H1 (cell line): Measurements from ENCODE around the gene CEP192. TPM values are rescaled to one million over a fixed set of nuclear protein-coding genes. Genes with fewer than 3 reads are reported as not detected.

Source experiments
- CTCF ChIA-PET: fragments of 300-600 bp; sonication (Branson Sonifier 250); formaldehyde crosslinking; loops from one replicate; lab custom pipeline; 2021; ENCODE audit not compliant: partially characterized antibody; lab: Charles Lee
- POLR2A ChIA-PET: fragments of 300-600 bp; sonication (Branson Sonifier 250); formaldehyde crosslinking; loops from one replicate; lab custom pipeline; 2021; ENCODE audit warnings: inconsistent platforms; ENCODE audit not compliant: partially characterized antibody; lab: Charles Lee
- DNase-seq, 2 experiments: peaks; one replicate each; pipeline versions ENCODE4 v3.0.0 to v3.0.0-alpha.2; 2010 to 2022; ENCODE audit warnings: low spot score in 2 of 2, low read depth in 1 of 2, mixed read lengths in 1 of 2
- FAIRE-seq: peaks from 2 replicates; lab custom pipeline; 2011; peaks lifted over from hg19 to GRCh38; lab: Jason Lieb, UNC
- H2AFZ ChIP-seq: 2 replicates; pipeline ENCODE4 v1.8.1; 2012; ENCODE audit warnings: low read length, inconsistent platforms
- H2AK5ac ChIP-seq: 2 replicates; pipeline ENCODE4 v1.6.1; 2013; ENCODE audit warnings: low read depth, low read length
- H2BK120ac ChIP-seq: replicated peaks from 2 replicates; pipeline ENCODE3; 2013; ENCODE audit warnings: low read depth, low read length, inconsistent platforms
- H2BK12ac ChIP-seq: 2 replicates; pipeline ENCODE4 v1.6.1; 2013; ENCODE audit warnings: low read depth, low read length
- H2BK15ac ChIP-seq: 2 replicates; pipeline ENCODE4 v1.6.1; 2013; ENCODE audit warnings: low read length
- H2BK20ac ChIP-seq: 2 replicates; pipeline ENCODE4 v1.6.1; 2013; ENCODE audit warnings: low read length
- H2BK5ac ChIP-seq: 2 replicates; pipeline ENCODE4 v1.6.1; 2013; ENCODE audit warnings: low read depth, low read length
- H3K14ac ChIP-seq: 2 replicates; pipeline ENCODE4 v1.6.1; 2013; ENCODE audit warnings: inconsistent platforms; ENCODE audit not compliant: insufficient read length
- H3K18ac ChIP-seq: 2 replicates; pipeline ENCODE4 v1.6.1; 2013; ENCODE audit warnings: low read length; ENCODE audit errors: extremely low read depth
- H3K23ac ChIP-seq: 2 replicates; pipeline ENCODE4 v1.6.1; 2013; ENCODE audit warnings: inconsistent platforms; ENCODE audit not compliant: insufficient read length
- H3K23me2 ChIP-seq: 2 replicates; pipeline ENCODE4 v1.6.1; 2013; ENCODE audit warnings: low read depth, low read length
- H3K27ac ChIP-seq: 2 replicates; pipeline ENCODE4 v1.6.1; 2011; ENCODE audit warnings: low read depth, low read length, inconsistent platforms
- H3K27me3 ChIP-seq, 4 experiments: replicated peaks in 1 of 4; 1 replicate in 1 of 4; 2 replicates in 3 of 4; pipeline versions ENCODE4 v1.6.1 to v1.8.1; 2011 to 2013; ENCODE audit warnings: low read length in 3 of 4, mild to moderate bottlenecking in 3 of 4, inconsistent platforms in 2 of 4, mixed read lengths in 2 of 4, moderate library complexity in 1 of 4; ENCODE audit not compliant: control insufficient read depth in 3 of 4, insufficient read depth in 3 of 4; ENCODE audit errors: extremely low read depth in 1 of 4
- H3K36me3 ChIP-seq, 4 experiments: 2 replicates each; pipeline versions ENCODE4 v1.6.1 to v1.8.1; 2011 to 2013; ENCODE audit warnings: mild to moderate bottlenecking in 4 of 4, low read length in 3 of 4, moderate library complexity in 2 of 4, control low read depth in 1 of 4, inconsistent platforms in 1 of 4; ENCODE audit not compliant: insufficient read depth in 4 of 4, control insufficient read depth in 2 of 4
- H3K4ac ChIP-seq: replicated peaks from 2 replicates; pipeline ENCODE3; 2013; ENCODE audit warnings: low read length, low read depth, mixed read lengths, inconsistent platforms; ENCODE audit not compliant: insufficient read length
- H3K4me1 ChIP-seq, 4 experiments: replicated peaks in 1 of 4; 1 replicate in 1 of 4; 2 replicates in 3 of 4; pipeline versions ENCODE4 v1.6.1 to v1.8.1; 2011 to 2013; ENCODE audit warnings: low read length in 3 of 4, inconsistent platforms in 2 of 4, mixed read lengths in 1 of 4; ENCODE audit not compliant: insufficient read depth in 4 of 4, control insufficient read depth in 3 of 4
- H3K4me2 ChIP-seq, 2 experiments: 2 replicates each; pipeline versions ENCODE4 v1.6.1 to v1.8.1; 2011 to 2013; ENCODE audit warnings: low read depth in 2 of 2, low read length in 2 of 2, control low read depth in 1 of 2, inconsistent platforms in 1 of 2, mild to moderate bottlenecking in 1 of 2; ENCODE audit not compliant: insufficient read depth in 1 of 2
- H3K4me3 ChIP-seq, 4 experiments: fragments of 200-600, 300-600 bp in 1 of 4; sonication (generic), shearing (Covaris generic), sonication (Bioruptor Twin) in 1 of 4; 2 replicates each; pipeline versions ENCODE4 v1.5.1 to v1.8.1; 2011 to 2016; ENCODE audit warnings: low read length in 4 of 4, low read depth in 3 of 4, control low read depth in 2 of 4, inconsistent platforms in 2 of 4, mild to moderate bottlenecking in 2 of 4, mixed read lengths in 1 of 4, moderate library complexity in 1 of 4; ENCODE audit not compliant: insufficient read depth in 2 of 4; ENCODE audit errors: extremely low read depth in 1 of 4
- H3K56ac ChIP-seq: replicated peaks from 2 replicates; pipeline ENCODE3; 2013; ENCODE audit warnings: low read depth, mild to moderate bottlenecking, mixed read lengths, low read length, inconsistent platforms; ENCODE audit not compliant: insufficient read length
- H3K79me1 ChIP-seq: 2 replicates; pipeline ENCODE4 v1.6.1; 2013; ENCODE audit warnings: low read depth, low read length, control low read depth
- H3K79me2 ChIP-seq, 2 experiments: 2 replicates each; pipeline versions ENCODE4 v1.6.1 to v1.8.1; 2012 to 2013; ENCODE audit warnings: low read length in 2 of 2, mild to moderate bottlenecking in 2 of 2, inconsistent platforms in 1 of 2; ENCODE audit not compliant: insufficient read depth in 2 of 2, control insufficient read depth in 1 of 2
- H3K9ac ChIP-seq, 4 experiments: replicated peaks in 1 of 4; 1 replicate in 1 of 4; 2 replicates in 3 of 4; pipeline versions ENCODE4 v1.6.1 to v1.8.1; 2011 to 2013; ENCODE audit warnings: low read depth in 3 of 4, low read length in 3 of 4, control low read depth in 2 of 4, mild to moderate bottlenecking in 2 of 4, moderate library complexity in 2 of 4, inconsistent platforms in 1 of 4; ENCODE audit errors: extremely low read depth in 1 of 4
- H3K9me3 ChIP-seq, 2 experiments: 2 replicates each; pipeline versions ENCODE4 v1.6.1 to v1.8.1; 2012 to 2013; ENCODE audit warnings: mild to moderate bottlenecking in 2 of 2, moderate library complexity in 2 of 2, control low read depth in 1 of 2, inconsistent platforms in 1 of 2, low read depth in 1 of 2, low read length in 1 of 2, mixed read lengths in 1 of 2; ENCODE audit not compliant: insufficient read depth in 2 of 2
- H4K20me1 ChIP-seq, 2 experiments: replicated peaks in 1 of 2; 2 replicates each; pipeline versions ENCODE3 to v1.8.1; 2011 to 2013; ENCODE audit warnings: inconsistent platforms in 2 of 2, low read length in 2 of 2, mild to moderate bottlenecking in 1 of 2; ENCODE audit not compliant: insufficient read depth in 2 of 2, control insufficient read depth in 1 of 2
- H4K5ac ChIP-seq: 2 replicates; pipeline ENCODE4 v1.6.1; 2013; ENCODE audit warnings: low read length, low read depth, mixed read lengths, inconsistent platforms; ENCODE audit not compliant: insufficient read length
- H4K8ac ChIP-seq: 2 replicates; pipeline ENCODE4 v1.8.0; 2013; ENCODE audit warnings: mild to moderate bottlenecking, moderate library complexity, low read length, inconsistent platforms; ENCODE audit not compliant: insufficient read depth; ENCODE audit errors: extremely low read depth
- H4K91ac ChIP-seq: replicated peaks from 2 replicates; pipeline ENCODE3; 2013; ENCODE audit warnings: low read length, mixed read lengths, inconsistent platforms; ENCODE audit not compliant: insufficient read length
- NANOG ChIP-seq: IDR thresholded peaks from 2 replicates; pipeline ENCODE4 v1.6.1; 2011; ENCODE audit warnings: low read length, low read depth, mild to moderate bottlenecking, inconsistent platforms; ENCODE audit not compliant: insufficient read depth, poor library complexity, severe bottlenecking
- WGBS, 2 experiments: shearing (Covaris generic) in 1 of 2; methylation state at CpG; one replicate each; pipeline versions ENCODE4 v1.1.6 to v1.1.7; 2013 to 2015; ENCODE audit warnings: low lambda C conversion rate in 2 of 2, mixed read lengths in 2 of 2, inconsistent platforms in 1 of 2, low coverage in 1 of 2, missing lambda C conversion rate in 1 of 2; ENCODE audit not compliant: insufficient replicate concordance in 2 of 2, insufficient coverage in 1 of 2, insufficient read length in 1 of 2; ENCODE audit errors: extremely low coverage in 1 of 2, missing lambda C conversion rate in 1 of 2; 5-methylcytosine and 5-hydroxymethylcytosine counted together
- polyA plus RNA-seq, 7 experiments: library from polyadenylated mRNA; depleted of rRNA in 3 of 7; stranded (reverse) in 5 of 7; unstranded in 2 of 7; fragments of >200 nt in 5 of 7; fragments of 200-250 nt in 2 of 7; gene quantifications; 1 replicate in 5 of 7; 2 replicates in 1 of 7; 4 replicates in 1 of 7; pipeline versions ENCODE4 v1.2.1 to v1.2.3, GENCODE V29; 2011 to 2013; ENCODE audit warnings: missing spikeins in 2 of 7, mixed read lengths in 2 of 7
- total RNA-seq: library from RNA; stranded (reverse); fragmentation: NEBNext Ultra II Directional; extraction: Animal tissue kit (Norgen Biotek cat#: 25700); gene quantifications from 2 replicates; pipeline ENCODE4 v1.2.1, GENCODE V29; 2021

Gene CEP192
- total and polyA plus RNA-seq, 2 of the 8 experiments (the other 6 are each of a cell fraction or from before 2014, with no cell fraction given) = 13.4 to 23.1 TPM

GRCh38 chr18:13005289-13005688, 14.1 kb downstream of the CEP192 start:
- DNase-seq (no peak), FAIRE-seq (no peak)
- Histone ChIP-seq H3K23me2 (0 out of 2 replicates have a peak, but pooled peaks cover 1% of the 10 kb centered on the region), H2AK5ac (no peak overlapping the region), H3K79me1 (peaks cover 10% of the 10 kb centered on the region), H4K20me1 (peaks cover 4 to 7% of the 10 kb centered on the region in 2 experiments), H2BK20ac (no peak overlapping the region), H3K4ac (no peak overlapping the region), H3K79me2 (peaks cover 0 to 5% of the 10 kb centered on the region in 2 experiments; a peak in 1 of 4 replicates), H4K5ac (no peak overlapping the region), H3K36me3 (peaks cover 0 to 20% (median 11%) of the 10 kb centered on the region in 4 experiments; a peak in 4 of 8 replicates), H2BK12ac (no peak overlapping the region), H3K23ac (no peak overlapping the region), H3K4me1 (no peaks in the 10 kb centered on the region), H4K91ac (no peak overlapping the region), H3K9me3 (no peaks in the 10 kb centered on the region), H3K18ac (no peak overlapping the region), H2BK120ac (no peak overlapping the region), H4K8ac (no peak overlapping the region), H3K27ac (no peak overlapping the region), H3K14ac (no peak overlapping the region), H3K4me3 (no peak overlapping the region), H2AFZ (no peak overlapping the region), H2BK15ac (no peak overlapping the region), H3K4me2 (no peak overlapping the region), H3K56ac (no peak overlapping the region), H3K9ac (no peak overlapping the region), H2BK5ac (no peak overlapping the region; the same call in 1 of the 2 replicates), H3K27me3 (no peaks in the 10 kb centered on the region)
- POLR2A ChIA-PET = no interaction called here
- 70% methylated on average over 1 of the region's 1 CpG; no CpG with 5 or more reads in 1 of the 2 experiments for WGBS, 2 experiments
- CTCF ChIA-PET = interaction anchor here (0.7 to 1.1 kb wide), 4 partner anchors 10 to 119 kb away, joined by 3 to 4 read pairs (median 4); no protein-coding TSS in a partner anchor
- no peak for TF ChIP-seq NANOG
